Mucosa of rectum (tissue), 2 donors: ENCODE results near the gene SEPTIN5.

Experiments
- H3K27ac ChIP-seq, 2 donors: one replicate each; pipeline ENCODE4 v1.7.0; 2013; ENCODE audit warnings: inconsistent platforms in 2 of 2, low read depth in 2 of 2, low read length in 2 of 2
- H3K27me3 ChIP-seq, 2 donors: one replicate each; pipeline ENCODE4 v1.7.0; 2013; ENCODE audit warnings: low read length in 2 of 2; ENCODE audit not compliant: control insufficient read depth in 2 of 2, insufficient read depth in 2 of 2
- H3K36me3 ChIP-seq, 2 donors: one replicate each; pipeline ENCODE4 v1.7.0; 2013; ENCODE audit warnings: low read length in 2 of 2; ENCODE audit not compliant: control insufficient read depth in 2 of 2, insufficient read depth in 2 of 2
- H3K4me1 ChIP-seq, 2 donors: one replicate each; pipeline ENCODE4 v1.7.0; 2013; ENCODE audit warnings: low read length in 2 of 2, mild to moderate bottlenecking in 1 of 2; ENCODE audit not compliant: control insufficient read depth in 2 of 2, insufficient read depth in 2 of 2
- H3K4me3 ChIP-seq, 2 donors: one replicate each; pipeline ENCODE4 v1.7.0; 2013; ENCODE audit warnings: low read length in 2 of 2
- H3K9ac ChIP-seq, 2 donors: one replicate each; pipeline ENCODE4 v1.7.0; 2013; ENCODE audit warnings: low read length in 2 of 2, low read depth in 1 of 2, mild to moderate bottlenecking in 1 of 2
- H3K9me3 ChIP-seq, 2 donors: one replicate each; pipeline ENCODE4 v1.7.0; 2013; ENCODE audit warnings: low read length in 2 of 2; ENCODE audit not compliant: control insufficient read depth in 2 of 2
- donor health status: healthy.
- donor health status: Normal muscosa, but diverticular disease.

The SEPTIN5 gene

DNA sequence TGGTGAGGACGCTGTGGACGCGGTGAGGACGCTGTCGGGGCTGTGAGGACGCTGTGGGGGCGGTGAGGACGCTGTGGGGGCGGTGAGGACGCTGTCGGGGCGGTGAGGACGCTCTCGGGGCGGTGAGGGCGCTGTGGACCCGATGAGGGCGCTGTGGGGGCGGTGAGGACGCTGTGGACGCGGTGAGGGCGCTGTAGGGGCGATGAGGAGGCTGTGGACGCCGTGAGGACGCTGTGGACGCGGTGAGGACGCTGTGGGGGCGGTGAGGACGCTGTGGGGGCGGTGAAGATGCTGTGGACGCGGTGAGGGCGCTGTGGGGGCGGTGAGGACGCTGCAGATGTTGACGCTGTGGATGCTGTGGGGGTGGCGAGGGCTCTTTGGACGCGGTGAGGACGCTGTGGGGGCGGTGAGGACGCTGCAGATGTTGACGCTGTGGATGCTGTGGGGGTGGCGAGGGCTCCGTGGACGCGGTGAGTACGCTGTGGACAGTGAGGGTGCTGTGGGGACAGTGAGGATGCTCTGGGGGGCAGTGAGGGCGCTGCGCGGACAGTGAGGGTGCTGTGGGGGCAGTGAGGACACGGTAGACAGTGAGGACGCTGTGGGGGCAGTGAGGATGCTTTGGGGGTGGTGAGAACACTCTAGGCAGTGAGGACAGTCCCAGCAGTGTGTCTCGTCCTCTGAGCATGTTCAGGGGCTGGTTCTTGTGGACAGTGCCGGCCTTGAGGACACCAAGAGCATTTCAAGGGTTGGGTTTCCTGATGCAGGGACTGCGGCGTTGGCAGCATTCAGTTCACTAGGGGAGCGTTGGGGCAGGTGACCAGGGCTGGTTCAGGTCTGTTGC is 13.2 kb downstream of the SEPTIN5 start:
- Histone ChIP-seq H3K4me3 (no peak overlapping the region), H3K36me3 (no peaks in the 10 kb centered on the region), H3K27ac (no peak overlapping the region), H3K27me3 (peaks cover 17 to 22% of the 10 kb centered on the region in 2 donors), H3K9me3 (no peaks in the 10 kb centered on the region), H3K4me1 (peaks cover 11 to 14% of the 10 kb centered on the region in 2 donors), H3K9ac (no peak overlapping the region)

DNA sequence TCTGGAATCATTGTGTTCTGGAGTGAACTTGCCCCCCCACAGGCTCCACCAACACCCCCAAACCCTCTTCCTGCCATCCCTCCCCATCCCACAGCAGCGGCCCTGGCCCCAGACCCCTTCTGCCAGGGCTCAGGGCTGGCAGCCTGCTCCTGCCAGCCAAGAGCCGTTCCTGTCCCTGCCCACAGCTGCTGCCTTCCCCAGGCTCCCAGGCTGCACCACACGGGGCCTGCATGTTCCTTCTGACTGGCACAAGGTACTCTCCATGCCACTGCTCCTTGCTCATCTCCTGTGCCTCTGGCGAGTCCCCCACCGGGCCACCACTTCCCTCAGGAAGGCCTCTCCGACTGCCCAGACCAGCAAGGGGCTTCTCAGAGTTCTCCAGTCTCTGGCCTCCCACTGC is 14.0 kb downstream of the SEPTIN5 start:
- Histone ChIP-seq H3K4me1 (peaks cover 7 to 10% of the 10 kb centered on the region in 2 donors), H3K27me3 (peaks cover 10 to 15% of the 10 kb centered on the region in 2 donors), H3K27ac (no peak overlapping the region), H3K9ac (no peak overlapping the region), H3K36me3 (no peaks in the 10 kb centered on the region), H3K9me3 (no peaks in the 10 kb centered on the region), H3K4me3 (no peak overlapping the region)

DNA sequence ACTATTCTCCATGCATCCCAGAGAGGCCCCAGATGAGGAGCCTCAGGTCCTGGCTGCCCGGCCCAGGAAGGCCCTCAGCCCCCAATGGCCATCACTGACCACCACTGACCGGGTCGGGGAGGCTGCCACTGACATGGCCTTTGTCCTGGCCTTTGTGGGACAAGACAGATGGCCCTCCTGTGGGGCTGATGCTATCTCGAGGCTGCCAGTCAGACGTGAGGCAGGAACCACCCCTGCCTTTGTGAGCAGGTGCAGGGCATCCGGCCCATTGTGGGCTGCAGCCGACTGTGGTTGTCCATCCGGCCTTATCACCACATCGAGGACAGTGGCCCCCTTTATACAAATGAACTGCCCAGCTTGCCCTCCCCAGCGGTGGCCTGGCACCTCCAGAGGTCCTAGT is 14.5 kb downstream of the SEPTIN5 start:
- H3K4me3 ChIP-seq, result no peak overlapping the region
- H3K27me3 ChIP-seq, result peaks cover 10 to 12% of the 10 kb centered on the region in 2 donors
- no peaks in the 10 kb centered on the region for H3K9me3 ChIP-seq
- no peak overlapping the region for H3K9ac ChIP-seq
- no peak overlapping the region for H3K27ac ChIP-seq
- H3K36me3 ChIP-seq, result no peaks in the 10 kb centered on the region
- peaks cover 6 to 9% of the 10 kb centered on the region in 2 donors for H3K4me1 ChIP-seq

DNA sequence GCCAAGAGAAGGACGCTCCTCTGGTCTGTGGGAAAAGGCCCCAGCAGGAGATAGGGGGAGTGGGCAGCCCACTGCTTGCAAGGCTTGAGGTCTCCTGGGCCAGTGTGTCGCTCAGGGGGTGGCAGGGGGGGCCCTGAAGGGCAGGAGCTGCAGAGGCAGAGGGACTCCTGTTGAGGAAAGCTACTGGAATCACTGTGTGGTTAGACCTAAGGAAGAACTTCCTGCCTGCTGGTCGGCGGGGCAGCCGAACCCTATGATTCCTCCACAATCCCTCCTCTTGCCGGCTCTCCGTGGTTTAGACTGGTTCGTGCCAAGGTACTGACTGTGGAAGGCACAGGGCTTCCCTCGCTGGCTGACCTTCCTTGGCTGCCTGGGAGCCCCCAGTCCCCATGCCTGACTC is 15.2 kb downstream of the SEPTIN5 start:
- Histone ChIP-seq H3K27ac (no peak overlapping the region), H3K27me3 (peaks cover 8% of the 10 kb centered on the region in 2 donors), H3K4me3 (no peak overlapping the region), H3K36me3 (no peaks in the 10 kb centered on the region), H3K4me1 (peaks cover 6 to 9% of the 10 kb centered on the region in 2 donors), H3K9me3 (no peaks in the 10 kb centered on the region), H3K9ac (no peak overlapping the region)

DNA sequence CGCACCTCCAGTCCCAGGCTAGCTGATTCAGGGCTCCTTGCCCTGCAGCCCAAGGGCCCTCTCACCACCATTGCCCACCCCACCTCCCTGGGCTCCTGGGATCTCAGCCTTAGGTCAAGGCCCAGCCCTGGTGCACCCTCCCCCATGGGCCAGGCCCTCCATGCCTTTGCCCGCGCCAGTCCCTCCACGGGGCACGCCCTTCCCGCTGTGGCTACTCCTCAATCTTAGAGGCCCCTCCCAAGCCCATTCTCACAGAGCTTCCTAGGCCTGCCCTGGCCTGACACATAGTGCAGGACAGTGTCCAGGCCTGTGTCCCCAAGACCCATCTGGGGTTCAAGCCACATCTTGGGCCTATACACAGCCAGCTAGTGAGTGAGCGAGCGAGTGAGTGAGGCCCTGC is 15.9 kb downstream of the SEPTIN5 start:
- H3K27me3 ChIP-seq, result peaks cover under 1 to 2% of the 10 kb centered on the region in 2 donors
- no peak overlapping the region for H3K27ac ChIP-seq
- H3K36me3 ChIP-seq, result no peaks in the 10 kb centered on the region
- H3K9me3 ChIP-seq, result no peaks in the 10 kb centered on the region
- peaks cover 6 to 9% of the 10 kb centered on the region in 2 donors for H3K4me1 ChIP-seq
- H3K4me3 ChIP-seq, result no peak overlapping the region
- no peak overlapping the region for H3K9ac ChIP-seq

DNA sequence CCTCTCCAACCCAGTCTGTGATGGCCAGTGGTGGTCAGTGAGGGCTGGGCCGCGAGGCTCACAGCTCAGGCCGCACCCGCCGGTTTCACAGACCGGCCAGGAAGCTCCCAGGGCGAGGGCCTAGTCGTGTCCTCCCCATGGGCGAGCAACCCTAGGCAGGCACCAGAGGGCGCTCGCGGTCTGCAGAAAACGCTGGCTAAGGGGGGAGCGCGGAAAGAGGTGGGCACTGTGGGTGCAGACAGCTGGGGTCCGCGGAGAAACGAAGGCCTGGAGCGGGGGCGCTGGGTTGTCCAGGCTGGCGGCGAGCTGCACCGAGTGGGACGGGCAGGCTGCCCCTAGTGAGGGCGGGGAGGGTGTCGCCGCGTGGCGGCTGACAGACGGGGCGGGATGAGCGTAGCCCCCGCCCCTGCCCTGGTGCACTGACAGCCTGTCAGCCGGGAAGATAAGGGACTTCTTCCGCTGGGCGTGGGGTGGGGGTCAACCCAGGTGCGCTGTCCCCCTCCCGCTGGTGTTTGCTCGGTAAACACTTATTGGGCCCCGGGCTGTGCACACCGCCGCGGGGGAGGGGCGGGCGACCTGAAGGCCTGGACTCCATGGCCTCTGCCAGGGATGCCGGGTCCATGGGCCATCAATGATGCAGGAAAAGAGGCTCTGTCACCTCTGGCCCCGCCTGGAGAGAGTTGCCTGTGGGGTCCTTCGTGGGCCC is 16.5 kb downstream of the SEPTIN5 start:
- Histone ChIP-seq H3K9me3 (no peaks in the 10 kb centered on the region), H3K27ac (no peak overlapping the region), H3K27me3 (peaks cover 0 to 2% of the 10 kb centered on the region in 2 donors), H3K9ac (no peak overlapping the region), H3K36me3 (no peaks in the 10 kb centered on the region), H3K4me1 (peaks cover 6 to 9% of the 10 kb centered on the region in 2 donors), H3K4me3 (peak overlapping the region; percentile 7 to 24)

DNA sequence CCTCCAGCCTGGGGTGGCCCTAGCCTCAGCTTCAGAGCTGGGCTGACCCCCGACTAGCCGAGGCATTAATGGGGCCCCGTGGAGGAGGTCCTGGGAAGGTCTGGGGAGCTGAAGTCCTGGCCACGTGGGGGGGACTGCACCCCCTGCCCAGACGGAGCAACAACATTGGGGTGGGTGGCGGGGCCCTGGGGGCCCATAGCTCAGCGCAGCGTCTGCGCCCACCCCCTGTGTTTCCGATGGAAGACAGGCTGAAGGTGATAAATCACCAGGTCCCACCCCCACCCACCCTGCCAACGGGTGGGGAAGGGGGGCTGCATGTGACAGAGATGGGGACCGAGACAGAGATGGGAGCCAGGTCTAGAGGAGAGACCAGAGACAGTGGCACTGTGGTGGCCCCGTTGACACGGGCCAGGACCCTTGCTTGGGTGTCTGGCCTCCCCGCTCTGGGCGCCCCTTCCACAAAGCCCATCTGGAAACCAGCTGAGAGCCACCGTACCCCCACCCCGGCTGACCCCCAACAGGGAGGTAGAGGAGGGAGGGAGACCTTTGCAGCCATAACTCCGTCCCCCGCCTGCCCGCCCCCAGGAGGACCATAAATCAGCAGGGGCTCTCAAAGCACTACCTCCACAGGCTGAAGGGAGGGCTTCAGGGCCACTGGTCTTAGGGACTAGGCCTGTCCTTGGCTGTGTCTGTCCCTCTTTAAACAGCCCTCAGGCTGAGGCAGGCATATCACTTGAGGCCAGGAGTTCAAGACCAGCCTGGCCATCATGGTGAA is 17.2 kb downstream of the SEPTIN5 start:
- no peak overlapping the region for H3K9ac ChIP-seq
- peaks cover 0 to 2% of the 10 kb centered on the region in 2 donors for H3K27me3 ChIP-seq
- H3K36me3 ChIP-seq, result no peaks in the 10 kb centered on the region
- no peak overlapping the region for H3K4me3 ChIP-seq
- no peak overlapping the region for H3K27ac ChIP-seq
- H3K9me3 ChIP-seq, result no peaks in the 10 kb centered on the region
- H3K4me1 ChIP-seq, result peaks cover 6 to 9% of the 10 kb centered on the region in 2 donors

DNA sequence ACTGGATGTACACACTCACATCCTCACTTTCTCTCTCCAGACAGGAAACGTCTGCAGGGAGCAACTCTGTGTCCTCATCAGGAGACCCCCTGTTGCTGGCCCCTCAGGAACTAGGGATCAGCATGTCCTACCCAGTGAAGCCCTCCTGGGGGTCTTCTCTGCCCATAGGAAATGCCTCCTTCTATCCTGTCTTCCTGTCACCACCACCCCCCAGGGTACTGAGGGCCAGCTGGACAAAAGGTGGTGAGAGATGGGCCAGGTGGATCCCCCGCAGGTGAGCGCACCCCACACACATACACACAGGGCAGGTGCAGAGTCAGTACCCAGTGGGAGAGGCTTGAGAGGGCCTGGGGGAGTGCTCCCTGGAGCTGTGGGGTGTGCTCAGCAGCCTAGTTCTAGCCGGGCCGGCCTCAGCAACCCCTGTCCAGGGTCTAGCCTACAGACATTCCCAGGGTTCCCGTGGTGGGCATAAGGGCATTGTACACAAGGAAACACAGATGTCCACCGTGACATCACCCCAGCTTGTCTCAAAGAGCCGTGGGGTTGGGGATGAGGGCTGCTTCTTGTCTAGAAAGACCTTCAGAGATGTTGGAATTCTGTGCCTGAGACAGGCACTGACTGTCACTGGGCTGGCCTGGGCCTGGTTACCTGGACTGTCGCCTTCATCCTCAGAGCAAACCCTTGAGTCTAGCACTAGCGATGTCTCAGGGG is 18.3 kb downstream of the SEPTIN5 start:
- H3K4me3 ChIP-seq, result no peak overlapping the region
- H3K27me3 ChIP-seq, result peaks cover 0 to 2% of the 10 kb centered on the region in 2 donors
- no peak overlapping the region for H3K9ac ChIP-seq
- no peaks in the 10 kb centered on the region for H3K9me3 ChIP-seq
- no peak overlapping the region for H3K27ac ChIP-seq
- peaks cover 6 to 9% of the 10 kb centered on the region in 2 donors for H3K4me1 ChIP-seq
- no peaks in the 10 kb centered on the region for H3K36me3 ChIP-seq

DNA sequence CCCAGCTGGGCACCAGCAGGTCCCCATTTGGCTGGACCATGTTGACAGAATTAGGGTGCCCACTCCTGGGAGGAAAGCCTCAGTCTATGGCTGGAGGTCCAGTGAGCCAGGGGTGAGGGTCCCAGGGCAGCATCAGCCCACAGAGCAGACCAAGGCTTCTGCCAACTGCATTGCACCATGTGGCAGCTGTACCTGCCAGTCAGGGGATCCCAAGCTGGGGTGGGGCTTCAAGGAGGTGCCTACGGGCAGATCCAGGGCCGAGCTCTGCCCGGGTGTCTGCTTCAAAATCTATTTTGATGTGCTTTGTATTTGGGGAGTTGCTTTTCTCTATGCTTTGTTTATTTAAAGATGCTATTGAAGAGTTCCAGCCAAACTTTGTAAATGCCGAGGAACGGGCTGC is 19.5 kb downstream of the SEPTIN5 start:
- Histone ChIP-seq H3K9me3 (no peaks in the 10 kb centered on the region), H3K27me3 (peaks cover 0 to 4% of the 10 kb centered on the region in 2 donors), H3K4me1 (peaks cover 6 to 9% of the 10 kb centered on the region in 2 donors), H3K9ac (no peak overlapping the region), H3K4me3 (no peak overlapping the region), H3K36me3 (no peaks in the 10 kb centered on the region), H3K27ac (no peak overlapping the region)
